DOHH2 (cell line): ENCODE measurements around the gene GABRG3.

ENCODE experiments used
- H3F3A ChIP-seq: fragments of 200-600 bp; sonication (generic), shearing (Covaris generic); 2 replicates; pipeline ENCODE4 v1.6.0; 2016; ENCODE audit warnings: antibody characterized with exemption, mild to moderate bottlenecking; ENCODE audit not compliant: control insufficient read depth, insufficient read depth
- H3K27ac ChIP-seq: fragments of 200-600 bp; sonication (generic); 2 replicates; pipeline ENCODE4 v1.5.1; 2014; ENCODE audit warnings: low read depth, mild to moderate bottlenecking, low read length, moderate library complexity
- H3K27me3 ChIP-seq: fragments of 200-600 bp; sonication (generic); 2 replicates; pipeline ENCODE4 v1.6.1; 2014; ENCODE audit warnings: mild to moderate bottlenecking, low read length, mixed read lengths; ENCODE audit not compliant: control insufficient read depth
- H3K36me3 ChIP-seq: fragments of 200-600 bp; sonication (generic); 2 replicates; pipeline ENCODE4 v1.6.1; 2014; ENCODE audit warnings: mild to moderate bottlenecking, low read length, moderate library complexity, mixed read lengths; ENCODE audit not compliant: control insufficient read depth
- H3K4me1 ChIP-seq: fragments of 200-600 bp; sonication (generic); 2 replicates; pipeline ENCODE4 v1.6.1; 2014; ENCODE audit warnings: mild to moderate bottlenecking, low read length, mixed read lengths; ENCODE audit not compliant: control insufficient read depth
- H3K4me2 ChIP-seq: fragments of 200-600 bp; sonication (generic); 2 replicates; pipeline ENCODE4 v1.6.0; 2014; ENCODE audit warnings: mild to moderate bottlenecking, low read length, moderate library complexity
- H3K4me3 ChIP-seq: fragments of 200-600 bp; sonication (generic); 2 replicates; pipeline ENCODE4 v1.5.1; 2014; ENCODE audit warnings: mild to moderate bottlenecking, low read length, mixed read lengths
- H3K79me2 ChIP-seq: fragments of 200-600 bp; sonication (generic); 2 replicates; pipeline ENCODE4 v1.6.1; 2014; ENCODE audit warnings: mild to moderate bottlenecking, low read length, mixed read lengths; ENCODE audit not compliant: control insufficient read depth
- H3K9me2 ChIP-seq: fragments of 200-600 bp; sonication (generic); replicated peaks from 2 replicates; pipeline ENCODE4 v1.6.1; 2014; ENCODE audit warnings: mild to moderate bottlenecking, low read length, mixed read lengths; ENCODE audit not compliant: control insufficient read depth
- H3K9me3 ChIP-seq: fragments of 200-600 bp; sonication (generic); 2 replicates; pipeline ENCODE4 v1.6.1; 2014; ENCODE audit warnings: antibody characterized with exemption, low read length, mixed read lengths; ENCODE audit not compliant: control insufficient read depth, insufficient read depth
- H4K20me1 ChIP-seq: fragments of 200-600 bp; sonication (generic); 2 replicates; pipeline ENCODE4 v1.6.0; 2014; ENCODE audit warnings: low read depth, mild to moderate bottlenecking, antibody characterized with exemption, low read length, moderate library complexity; ENCODE audit not compliant: control insufficient read depth, insufficient read depth
- CTCF ChIP-seq: fragments of 200-600 bp; sonication (generic); IDR thresholded peaks from one replicate; pipeline ENCODE4 v1.5.1; 2014; ENCODE audit warnings: antibody characterized with exemption, mild to moderate bottlenecking, low read depth, low read length; ENCODE audit not compliant: poor library complexity, severe bottlenecking
- EZH2phosphoT487 ChIP-seq: fragments of 200-600 bp; sonication (generic); IDR thresholded peaks from 2 replicates; pipeline ENCODE4 v1.6.1; 2017; ENCODE audit warnings: borderline replicate concordance, mild to moderate bottlenecking, antibody characterized with exemption, low read length, moderate library complexity, mixed read lengths

Gene GABRG3

DNA sequence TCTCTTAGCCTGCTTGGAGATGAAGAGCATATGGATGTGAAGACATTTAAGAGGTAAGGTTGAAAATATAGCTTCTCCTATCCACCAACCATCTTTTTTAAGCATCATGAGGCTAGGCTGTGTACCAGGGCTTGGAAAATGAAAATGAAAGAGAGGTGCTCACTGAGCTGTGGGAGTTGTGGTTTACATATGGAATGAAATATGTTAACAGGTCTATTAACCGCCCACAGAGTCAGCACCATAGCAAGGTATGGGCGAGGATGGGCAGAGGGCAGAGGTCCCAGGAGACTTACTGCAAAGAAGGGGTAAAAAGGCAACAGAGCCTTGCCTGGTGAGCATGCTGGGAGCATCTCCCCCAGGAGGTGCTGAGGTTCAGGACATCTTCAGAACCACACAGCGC is 273.1 kb downstream of the GABRG3 start:
- Histone ChIP-seq H3K27ac (no peak overlapping the region), H3K4me1 (no peaks in the 10 kb centered on the region), H3K4me3 (no peak overlapping the region), H3K27me3 (no peaks in the 10 kb centered on the region), H3K9me2 (no peaks in the 10 kb centered on the region), H3K79me2 (no peaks in the 10 kb centered on the region), H3K4me2 (no peak overlapping the region), H3F3A (no peaks in the 10 kb centered on the region), H4K20me1 (no peaks in the 10 kb centered on the region), H3K9me3 (peaks cover 6% of the 10 kb centered on the region; the same call in 1 of the 2 replicates), H3K36me3 (no peaks in the 10 kb centered on the region)
- TF ChIP-seq CTCF, result no peak
- no peak for TF ChIP-seq EZH2phosphoT487

DNA sequence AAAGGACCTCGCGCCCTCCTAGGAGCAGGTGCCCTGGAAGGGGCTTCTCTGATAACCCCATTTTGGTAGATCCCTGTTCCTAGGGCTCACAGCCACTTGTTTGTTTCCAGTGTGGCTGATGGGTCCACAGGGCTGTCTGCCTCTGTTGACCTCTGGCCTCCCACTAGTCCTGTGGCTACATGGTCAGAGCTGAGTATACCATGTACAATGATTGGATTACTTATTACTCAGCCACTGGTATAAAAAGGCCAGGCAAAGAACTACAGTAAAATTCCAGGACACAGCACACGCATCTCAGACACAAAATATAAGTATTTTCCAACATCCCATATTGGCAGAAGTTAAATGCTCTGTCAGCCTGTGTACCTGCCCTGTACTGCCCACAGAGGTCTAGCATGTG is 277.3 kb downstream of the GABRG3 start:
- Histone ChIP-seq H3K79me2 (no peaks in the 10 kb centered on the region), H3K36me3 (no peaks in the 10 kb centered on the region), H4K20me1 (no peaks in the 10 kb centered on the region), H3K4me1 (no peaks in the 10 kb centered on the region), H3K4me3 (no peak overlapping the region), H3K9me2 (no peaks in the 10 kb centered on the region), H3K27me3 (no peaks in the 10 kb centered on the region), H3K4me2 (no peak overlapping the region), H3F3A (no peaks in the 10 kb centered on the region), H3K27ac (no peak overlapping the region), H3K9me3 (peaks cover 13% of the 10 kb centered on the region; the same call in 1 of the 2 replicates)
- TF ChIP-seq EZH2phosphoT487, result no peak
- TF ChIP-seq CTCF, result no peak

DNA sequence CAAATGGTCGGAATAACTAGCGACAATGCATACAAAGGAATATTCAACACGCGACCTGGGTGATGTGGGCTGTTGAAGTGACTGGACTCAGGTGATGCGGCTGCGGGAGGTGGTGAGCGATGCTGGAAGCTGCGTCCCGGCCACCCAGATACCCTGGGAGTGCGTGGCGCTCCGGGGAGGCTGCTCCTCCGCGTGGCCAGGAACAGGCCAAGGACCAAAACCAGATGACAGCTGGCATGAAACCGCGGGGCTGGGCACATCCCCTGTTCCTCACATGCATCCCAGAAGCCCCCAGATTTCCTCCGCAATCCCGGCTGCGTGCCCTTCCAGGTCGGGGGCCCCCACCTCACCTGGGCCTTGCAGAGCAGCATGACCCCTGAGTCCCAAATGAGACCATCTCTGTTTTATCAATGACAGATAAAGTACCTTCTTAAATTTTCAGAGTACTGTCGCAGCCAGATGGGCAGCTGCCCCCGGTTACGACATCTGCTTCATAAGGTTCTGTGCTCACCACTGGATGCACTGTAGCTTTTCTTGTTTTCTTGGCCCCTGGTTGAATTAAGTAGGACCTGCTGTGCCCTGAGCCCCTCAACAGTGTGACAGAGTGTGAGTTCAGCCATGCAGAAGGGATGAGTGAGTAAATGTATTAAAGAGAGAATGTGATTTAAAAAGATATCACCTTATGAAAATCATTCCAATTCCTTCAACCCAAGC is 278.2 kb downstream of the GABRG3 start:
- Histone ChIP-seq H3K4me1 (no peaks in the 10 kb centered on the region), H3K27me3 (no peaks in the 10 kb centered on the region), H4K20me1 (no peaks in the 10 kb centered on the region), H3F3A (no peaks in the 10 kb centered on the region), H3K36me3 (no peaks in the 10 kb centered on the region), H3K4me3 (no peak overlapping the region), H3K79me2 (no peaks in the 10 kb centered on the region), H3K4me2 (no peak overlapping the region), H3K9me3 (peaks cover 19% of the 10 kb centered on the region; the same call in 1 of the 2 replicates), H3K9me2 (no peaks in the 10 kb centered on the region), H3K27ac (no peak overlapping the region)
- TF ChIP-seq EZH2phosphoT487, result no peak
- no peak for TF ChIP-seq CTCF
